ENCODE measurements around the gene LRP6.

The LRP6 gene

DNA sequence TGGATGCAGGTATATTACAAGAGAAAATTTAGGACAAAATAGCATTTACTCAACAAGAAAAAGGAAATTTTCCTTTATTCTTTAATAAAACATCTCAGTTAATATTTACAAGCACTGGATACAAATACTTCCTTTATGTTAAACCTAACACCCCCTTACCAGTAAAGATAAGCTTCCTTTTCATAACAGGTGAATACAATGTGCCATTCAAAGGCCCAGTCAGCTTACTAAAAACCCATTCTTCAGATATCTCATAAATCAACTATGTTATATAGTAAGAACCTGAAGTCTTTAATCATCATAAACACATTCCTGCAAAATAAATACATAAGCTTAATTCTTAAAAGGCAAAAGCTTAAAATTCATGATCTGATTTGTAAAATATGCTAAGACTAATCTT, 52.6 kb downstream of the LRP6 start:
- DNase-seq: no peak

DNA sequence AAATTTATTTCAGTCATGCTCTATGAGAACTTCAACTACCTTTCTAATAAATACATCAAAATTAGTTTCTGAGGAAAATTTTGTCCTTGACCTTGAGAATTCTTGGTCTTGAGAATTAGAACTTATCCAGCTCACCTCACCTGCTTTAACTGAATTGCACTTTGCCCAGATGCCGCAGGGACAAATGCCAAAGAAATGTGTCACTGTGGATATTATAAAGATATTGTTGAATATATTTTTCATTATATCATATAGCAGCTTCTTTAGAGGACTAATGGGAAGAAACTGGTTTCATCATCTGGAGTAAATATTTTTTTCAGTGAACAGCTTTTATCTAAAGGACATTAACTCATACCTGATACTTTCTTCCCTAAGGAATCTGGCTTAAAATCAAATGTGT, 54.1 kb downstream of the LRP6 start:
- DNase-seq: no peak

DNA sequence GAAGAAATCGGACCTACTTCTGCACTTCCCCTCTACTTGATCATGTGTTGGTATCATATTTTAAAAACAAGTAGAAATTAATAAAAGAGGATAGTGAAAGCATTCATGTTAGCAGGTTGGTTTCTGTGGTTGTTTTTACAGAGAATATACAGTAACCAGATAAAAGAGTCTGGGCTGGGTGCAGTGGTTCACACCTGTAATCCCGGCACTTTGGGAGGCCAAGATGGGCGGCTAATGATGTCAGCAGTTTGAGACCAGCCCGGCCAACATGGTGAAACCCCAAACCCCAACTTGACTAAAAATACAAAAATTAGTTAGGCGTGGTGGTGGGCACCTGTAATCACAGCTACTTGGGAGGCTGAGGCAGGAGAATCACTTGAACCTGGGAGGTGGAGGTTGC, 55.9 kb downstream of the LRP6 start:
- no peak for DNase-seq

DNA sequence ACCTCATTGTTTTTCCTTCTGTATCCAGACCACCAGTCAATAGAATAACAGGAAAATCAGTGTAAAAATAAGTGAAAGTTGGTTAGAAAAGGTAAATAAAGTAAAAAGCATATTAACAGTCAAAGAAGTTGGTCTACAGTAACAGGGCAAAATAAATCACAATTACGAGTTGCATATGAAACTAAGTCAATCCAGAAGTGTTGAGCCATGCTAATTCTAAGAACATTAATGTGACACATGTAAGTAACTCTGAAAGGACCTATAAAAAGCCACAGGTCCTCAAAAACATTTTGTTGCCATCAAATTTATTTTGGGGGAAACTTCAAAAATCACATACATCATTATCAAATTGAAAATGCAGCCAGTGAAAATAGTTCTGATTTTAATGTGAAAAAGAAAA, 56.4 kb downstream of the LRP6 start:
- DNase-seq: no peak

DNA sequence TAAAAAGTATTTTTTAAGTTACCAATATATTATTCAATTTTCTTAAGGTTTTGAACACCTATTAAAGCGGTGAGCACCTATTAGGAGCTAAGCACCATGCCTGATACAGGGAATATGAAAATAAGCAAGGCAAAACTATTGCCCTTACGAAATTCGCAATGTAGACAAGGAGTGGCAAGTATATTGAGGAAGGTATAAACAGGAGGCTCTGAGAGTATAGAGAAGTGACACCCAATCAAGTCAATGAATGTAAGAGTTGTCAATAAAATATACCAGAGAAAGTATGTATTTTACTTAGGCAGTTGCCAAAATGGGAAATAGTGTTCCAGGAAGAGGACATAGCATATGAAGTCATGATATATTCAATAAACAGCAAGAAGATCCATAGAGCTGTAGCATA, 57.2 kb downstream of the LRP6 start:
- no peak for DNase-seq

DNA sequence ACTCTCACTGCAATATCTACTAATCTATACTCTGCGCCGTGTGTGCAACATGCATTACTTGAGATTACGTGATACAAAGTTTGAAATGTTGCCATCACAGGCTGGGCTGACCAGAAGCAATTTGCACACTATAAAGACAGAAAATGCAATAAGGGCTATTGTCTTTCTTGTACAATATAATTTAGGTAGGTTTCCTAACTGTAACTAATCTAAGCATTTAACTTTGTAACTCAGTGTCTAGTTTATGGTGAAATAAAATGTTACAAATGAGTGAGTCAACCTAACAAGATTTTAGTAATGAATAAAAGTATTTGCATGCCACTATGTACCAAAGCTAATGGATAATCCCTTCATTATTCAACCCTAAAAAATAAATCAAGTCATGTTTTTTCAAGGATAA, 57.8 kb downstream of the LRP6 start:
- no peak for DNase-seq

DNA sequence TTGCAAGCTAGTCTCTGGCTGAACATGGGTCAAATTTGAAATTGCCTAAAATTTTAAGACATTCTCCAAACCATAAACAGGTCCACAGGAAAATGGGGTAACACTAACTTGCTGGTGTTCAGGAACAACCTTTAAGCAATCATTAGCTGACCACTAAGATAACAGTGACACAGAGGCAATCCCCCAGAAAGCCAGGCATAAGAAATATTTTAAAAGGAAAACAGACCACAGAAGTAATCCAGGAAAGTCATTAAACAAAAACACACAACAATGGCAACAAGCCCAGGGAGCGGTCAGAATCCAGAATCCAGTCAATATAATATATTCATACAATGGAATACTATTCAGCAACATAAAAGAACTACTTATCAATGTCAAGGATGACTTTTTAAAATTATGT, 59.1 kb downstream of the LRP6 start:
- DNase-seq: no peak

DNA sequence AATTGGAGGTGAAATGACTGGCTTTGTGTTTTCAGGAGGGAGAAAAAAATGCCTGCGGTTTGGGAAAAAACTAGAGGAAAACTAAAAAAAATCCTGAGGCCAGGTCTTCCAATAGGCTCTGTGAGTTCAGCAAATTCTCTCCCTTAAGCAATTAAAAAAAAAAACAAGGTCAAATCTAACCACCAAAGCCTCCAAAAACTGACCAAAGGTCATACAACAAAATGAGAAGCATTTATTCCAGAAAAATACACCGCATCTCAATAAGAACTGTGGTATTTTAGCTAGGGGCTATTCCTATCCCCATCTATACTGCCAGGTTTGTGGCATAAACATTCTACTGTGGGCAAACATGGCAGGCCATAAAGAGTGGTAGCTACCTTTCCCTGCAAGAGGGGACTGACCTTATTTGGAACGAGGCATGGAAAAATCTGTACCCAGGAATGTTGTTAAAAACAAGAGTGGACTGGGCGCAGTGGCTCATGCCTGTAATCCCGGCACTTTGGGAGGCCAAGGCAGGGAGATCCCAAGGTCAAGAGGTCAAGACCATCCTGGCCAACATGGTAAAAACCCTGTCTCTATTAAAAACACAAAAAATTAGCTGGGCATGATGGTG, 60.0 kb downstream of the LRP6 start:
- no peak for DNase-seq

DNA sequence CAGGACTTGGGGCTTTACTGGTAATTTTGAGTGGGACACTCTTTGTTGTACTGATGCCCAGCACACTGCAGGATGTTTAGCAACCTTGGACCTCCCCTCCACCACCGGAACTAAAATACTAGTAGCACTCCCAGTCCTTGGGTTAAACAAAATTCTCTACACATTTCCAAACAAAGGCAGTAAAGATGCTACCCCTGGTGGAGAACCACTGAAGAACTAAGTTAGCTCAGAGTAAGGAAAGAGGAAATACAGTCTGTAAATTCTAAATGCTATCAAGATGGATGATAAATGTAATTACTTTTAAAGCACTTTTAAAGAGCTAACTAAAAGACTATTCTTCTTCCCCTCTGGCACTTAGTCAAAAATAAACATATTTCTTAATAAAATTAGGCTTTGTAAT, 64.1 kb downstream of the LRP6 start:
- no peak for DNase-seq

DNA sequence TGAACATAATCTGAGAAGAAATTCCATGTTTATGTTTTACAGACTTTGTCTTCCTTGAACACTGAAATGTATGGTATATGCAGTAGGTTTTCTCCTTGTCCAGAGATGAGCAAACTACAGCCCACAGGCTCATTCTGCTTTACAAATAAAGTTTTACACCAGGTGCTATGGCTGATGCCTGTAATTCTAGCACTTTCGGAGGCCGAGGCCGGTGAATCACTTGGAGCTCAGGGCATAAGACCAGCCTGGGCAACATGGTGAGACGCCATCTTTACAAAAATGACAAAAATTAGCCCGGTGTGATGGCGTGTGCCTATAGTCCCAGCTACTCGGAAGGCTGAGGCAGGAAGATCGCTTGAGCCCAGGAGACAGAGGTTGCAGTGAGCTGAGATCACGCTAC, 64.7 kb downstream of the LRP6 start:
- DNase-seq: no peak

DNA sequence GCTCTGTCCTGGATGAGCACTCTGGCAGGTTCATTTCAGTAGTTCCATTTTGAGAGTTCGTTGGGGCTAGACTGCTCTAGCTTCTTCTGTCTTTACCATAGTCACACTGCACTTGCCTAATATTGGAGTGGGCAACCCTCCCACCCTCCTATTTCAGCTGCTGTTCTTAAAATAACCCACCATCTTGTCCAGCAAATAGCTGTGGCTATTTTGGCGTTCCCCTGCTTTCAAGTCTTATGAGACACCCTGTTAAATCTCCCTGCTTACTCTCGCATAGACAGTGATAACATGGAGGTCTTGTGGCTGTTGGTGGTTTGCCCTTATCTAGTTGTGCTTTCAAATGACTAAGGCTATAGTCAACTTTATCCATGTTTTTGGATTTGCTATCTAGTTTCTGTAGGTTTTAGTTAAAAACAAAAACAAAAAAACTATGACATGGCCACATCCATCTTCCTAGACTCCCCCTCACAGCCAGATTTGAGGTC, 65.5 kb downstream of the LRP6 start:
- no peak for DNase-seq

DNA sequence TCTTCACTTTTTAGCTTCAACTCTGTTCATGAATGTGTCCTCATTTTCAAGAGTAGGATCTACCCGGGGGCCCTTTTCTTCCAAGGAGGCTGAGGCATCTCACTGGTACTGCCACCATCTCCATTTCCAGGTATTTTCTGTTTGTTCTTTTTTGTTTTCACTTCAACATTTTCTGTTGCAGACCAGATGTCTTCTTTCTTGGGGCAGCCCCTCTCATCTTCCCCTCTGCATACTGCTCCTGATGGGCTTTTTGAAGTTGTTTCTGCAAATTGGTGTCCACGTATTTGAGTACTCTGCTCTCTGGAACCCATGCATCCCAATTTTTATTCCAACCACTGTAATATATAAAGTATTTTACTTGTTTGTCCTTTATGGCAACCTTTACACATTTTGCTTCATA, 66.5 kb downstream of the LRP6 start:
- DNase-seq: no peak

DNA sequence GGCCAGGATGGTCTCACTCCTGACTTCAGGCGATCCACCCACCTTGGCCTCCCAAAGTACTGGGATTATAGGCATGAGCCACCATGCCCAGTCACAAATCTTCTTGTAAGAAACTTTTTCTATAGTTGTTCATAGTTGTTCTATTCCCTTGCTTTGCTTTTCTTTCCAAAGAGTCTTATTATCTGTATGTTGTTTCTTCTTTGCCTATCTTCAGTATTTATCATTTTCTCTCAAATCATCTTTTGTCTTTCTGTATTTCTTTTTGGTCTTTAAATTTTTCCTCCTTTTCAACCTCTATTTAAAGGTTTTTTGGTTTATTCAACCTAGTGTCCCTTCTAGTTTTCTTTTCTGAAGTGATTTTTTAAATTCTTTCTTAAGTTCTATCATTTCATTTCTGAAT, 68.7 kb downstream of the LRP6 start:
- no peak for DNase-seq

DNA sequence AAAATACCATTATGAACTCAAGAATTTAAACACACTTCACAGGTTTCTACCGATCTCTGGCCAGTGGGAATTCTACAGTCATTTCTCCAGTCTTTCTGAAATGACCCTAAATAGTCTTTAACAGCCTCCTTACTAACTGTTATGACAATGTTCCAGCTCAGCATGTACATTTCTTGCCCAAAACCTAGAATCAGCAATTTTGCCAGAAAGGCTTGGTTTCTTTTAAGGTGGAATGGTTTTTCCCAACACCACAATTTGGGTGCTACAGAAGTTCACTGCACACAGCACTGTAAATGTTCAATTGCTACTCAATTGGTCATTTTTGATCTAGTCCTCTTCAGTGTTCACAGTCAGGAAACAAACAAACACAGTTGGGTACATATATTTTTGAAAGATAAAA, 69.7 kb downstream of the LRP6 start:
- DNase-seq: no peak

DNA sequence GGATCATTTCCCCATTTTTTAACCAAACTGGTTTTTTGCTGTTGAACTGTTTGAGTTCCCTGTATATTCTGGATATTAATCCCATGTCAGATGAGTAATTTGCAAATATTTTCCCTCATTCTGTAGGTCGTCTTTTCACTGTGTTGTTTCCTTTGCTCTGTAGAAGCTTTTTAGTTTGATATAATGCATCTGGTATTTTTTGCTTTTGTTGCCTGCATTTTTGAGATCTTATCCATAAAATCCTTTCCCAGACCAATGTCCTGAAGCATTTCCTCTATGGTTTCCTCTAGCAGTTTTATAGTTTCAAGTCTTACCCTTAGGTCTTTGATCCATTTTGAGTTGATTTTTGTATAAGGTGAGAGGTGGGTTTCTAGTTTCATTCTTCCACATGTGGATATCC, 71.3 kb downstream of the LRP6 start:
- DNase-seq: no peak

DNA sequence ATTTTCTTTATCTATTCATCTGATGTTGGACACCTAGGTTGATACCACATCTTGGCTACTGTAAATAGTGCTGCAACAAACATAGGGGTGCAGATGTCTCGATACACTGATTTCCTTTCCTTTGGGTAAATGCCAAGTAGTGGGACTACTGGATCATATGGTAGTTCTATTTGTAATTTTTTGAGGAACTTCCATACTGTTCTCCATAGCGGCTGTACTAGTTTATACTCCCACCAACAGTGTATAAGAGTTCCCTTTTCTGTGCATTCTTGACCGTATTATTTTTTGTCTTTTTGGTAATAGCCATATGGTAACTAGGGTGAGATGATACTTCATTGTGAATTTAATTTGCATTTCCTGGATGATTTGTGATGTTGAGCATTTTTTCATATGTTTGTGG, 71.8 kb downstream of the LRP6 start:
- no peak for DNase-seq

DNA sequence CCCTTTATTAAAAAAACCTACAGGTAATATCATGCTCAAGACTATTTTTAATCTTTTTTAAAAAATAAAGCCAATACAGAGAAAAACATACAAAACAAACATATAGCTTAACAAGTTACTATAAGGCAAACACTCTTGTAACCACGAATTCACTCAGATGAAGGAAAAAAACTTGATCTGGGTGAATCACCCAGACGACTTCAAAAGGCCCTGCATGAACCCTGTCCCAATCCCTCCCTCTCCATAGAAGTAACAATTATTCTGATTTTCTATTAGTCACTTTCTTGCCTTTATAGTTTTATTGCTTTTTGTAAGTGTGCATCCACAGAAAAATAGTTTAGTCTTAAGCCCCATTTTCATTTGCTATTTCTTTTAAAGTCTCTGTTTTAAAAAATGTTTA, 72.6 kb downstream of the LRP6 start:
- peak; percentile 44 for DNase-seq

DNA sequence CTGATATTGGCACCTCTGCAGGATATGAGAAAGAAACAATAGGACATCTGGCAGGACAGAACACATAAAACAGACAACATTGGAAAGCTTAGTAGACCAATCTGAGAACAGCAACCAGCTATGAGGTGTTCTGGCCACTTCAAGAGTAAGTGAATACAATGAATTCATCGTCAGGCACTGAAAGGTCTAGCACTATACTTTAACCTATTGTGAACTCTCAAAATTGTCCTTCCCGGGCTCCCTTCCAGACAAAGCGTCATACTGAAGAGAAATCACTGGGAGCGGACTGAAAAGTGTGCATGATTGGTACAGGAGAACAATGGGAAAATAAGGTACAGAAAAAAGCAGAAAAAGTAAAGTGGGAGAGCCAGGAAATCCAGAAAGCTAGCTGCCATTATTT, 75.8 kb downstream of the LRP6 start:
- DNase-seq: no peak

DNA sequence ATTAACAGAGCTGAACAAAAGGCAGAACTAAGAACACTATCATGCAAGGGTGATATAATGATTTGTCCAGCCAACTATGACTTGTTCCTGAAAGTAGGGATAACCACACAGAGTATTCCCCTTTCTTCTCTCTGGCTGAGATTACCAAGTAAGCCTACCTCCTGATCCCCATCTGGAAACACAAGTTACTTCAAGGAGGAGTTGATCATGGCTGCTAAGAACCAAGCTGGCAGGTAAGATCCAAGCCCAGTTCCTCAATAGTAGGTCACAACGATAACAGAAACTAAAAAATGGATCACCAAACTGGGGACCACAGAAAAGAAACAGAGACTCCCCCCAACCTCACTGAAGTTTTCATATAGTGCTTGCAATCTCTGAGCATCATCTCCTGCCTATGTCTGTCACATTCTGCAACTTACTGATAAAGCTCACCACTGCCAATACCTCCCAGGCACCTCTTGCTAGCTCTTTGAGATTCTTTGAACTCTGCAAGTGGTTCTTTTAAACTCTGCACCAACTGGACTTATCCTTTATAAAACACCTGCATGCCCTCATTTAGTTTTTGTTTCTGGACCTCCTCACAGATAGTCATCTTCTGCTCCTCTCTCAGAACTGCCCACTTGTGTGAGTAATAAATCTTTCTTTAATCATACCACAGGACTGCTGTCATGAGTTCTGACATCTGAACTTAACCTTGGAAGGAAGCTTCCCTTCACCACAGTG, 76.6 kb downstream of the LRP6 start:
- DNase-seq: no peak

DNA sequence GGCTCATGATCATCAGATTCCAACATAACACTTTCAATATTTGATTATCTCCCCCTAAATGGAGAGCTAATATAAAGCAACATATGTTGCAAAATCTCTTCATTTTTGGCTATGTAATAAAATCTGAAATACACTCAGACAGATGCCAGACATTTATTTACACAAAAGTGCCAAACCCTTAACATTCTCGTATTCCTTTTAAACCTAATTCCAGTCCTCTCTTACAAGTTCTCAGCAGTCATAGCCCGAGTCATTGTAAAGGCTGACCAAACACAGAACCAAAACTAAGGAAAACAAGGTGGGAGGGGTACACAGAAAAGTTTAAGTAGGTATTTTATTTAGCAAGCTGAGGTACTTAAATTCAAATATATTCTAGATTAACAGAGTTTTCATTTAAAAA, 81.4 kb downstream of the LRP6 start:
- no peak for DNase-seq

DNA sequence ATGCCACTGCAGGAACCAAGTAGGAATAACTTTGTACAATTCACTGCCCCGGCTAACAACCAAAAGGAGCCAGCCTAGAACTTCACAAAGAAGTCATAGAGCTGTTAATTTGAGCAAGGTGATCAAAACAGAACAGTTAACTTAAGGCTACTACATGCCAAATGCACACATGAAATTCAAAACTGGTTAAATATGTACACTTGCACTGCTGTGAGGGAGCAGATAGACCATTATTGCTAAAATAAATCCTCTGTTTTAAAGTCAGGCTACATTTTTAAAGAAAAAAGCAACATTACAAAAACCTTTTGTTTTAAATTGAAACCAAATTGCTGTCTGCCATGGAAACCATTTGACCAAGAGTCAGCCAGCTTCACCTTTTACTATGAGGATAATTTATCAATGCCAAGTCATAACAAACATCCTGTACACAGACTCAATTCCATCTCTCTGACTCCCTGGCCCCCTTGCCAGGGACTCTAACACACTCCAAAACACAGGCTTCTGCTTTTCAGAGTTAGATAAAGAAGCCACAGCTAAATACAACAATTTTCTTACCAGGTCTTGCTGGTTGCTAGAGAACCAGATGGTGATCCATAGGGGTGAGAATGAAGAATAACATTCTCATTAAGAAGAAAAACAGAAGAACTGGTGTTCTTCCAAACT, 84.0 kb downstream of the LRP6 start:
- peak; percentile 20 for DNase-seq

DNA sequence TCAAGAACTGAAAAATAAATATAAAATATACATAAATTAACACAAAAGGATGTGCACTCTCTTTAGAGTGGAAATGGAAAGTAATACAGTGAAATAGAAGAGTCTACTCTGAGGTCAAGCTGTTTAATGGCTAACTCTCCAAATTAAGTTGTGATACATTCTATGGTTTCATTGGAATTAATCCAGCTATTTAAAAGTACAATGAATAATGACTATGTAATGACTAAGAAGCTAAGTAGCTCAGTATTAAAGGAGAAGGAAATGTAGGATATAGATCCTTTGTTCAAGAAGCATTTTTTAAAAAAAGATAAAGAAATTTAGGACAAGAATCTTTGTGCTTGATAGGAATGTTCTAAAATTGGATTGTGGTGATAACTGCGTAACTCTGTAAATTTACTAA, 85.3 kb downstream of the LRP6 start:
- peak; percentile 67 for DNase-seq

DNA sequence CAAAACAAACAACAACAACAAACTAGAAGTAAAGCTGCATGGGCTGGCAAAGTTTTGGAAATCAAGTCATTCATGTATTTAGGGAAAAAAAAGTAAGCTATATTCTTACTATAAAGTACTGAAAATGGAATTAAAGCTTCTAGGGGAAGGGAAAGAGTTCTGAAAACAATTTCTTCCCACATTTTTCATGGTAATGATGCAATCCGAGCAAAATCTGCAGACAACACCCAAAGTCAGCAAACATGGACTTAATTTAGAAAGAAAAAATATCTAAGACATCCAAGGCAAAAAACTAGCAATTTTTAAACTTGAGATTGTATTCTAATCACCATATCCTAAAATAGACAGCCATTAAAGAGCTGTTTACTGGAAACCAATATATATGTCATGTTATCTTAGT, 86.3 kb downstream of the LRP6 start:
- DNase-seq: peak; percentile 66

DNA sequence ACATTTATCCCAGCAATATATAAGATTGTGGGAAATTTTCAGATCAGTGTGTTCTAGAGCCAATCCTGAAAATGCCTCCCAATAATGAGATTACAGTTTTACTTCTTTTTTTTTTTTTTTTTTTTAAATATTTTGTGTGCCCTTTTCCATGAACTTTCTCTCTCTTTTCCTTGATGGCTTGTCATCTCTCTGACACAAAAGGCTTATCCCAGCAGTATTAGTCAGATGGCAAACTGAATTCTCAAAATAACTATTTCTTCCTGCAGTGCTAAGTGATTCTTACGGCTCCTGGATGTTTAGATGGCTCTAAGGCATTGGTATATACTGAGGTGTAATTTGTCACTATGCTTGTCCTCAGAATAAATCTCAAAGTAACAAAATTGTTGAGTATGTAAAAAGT, 86.7 kb downstream of the LRP6 start:
- DNase-seq: peak; percentile 50

All from fibroblast of skin of scalp (primary cell).